Hepatocyte (in vitro differentiated cells): ENCODE results near the gene SLC35E3. TPM values are rescaled to one million over a fixed set of nuclear protein-coding genes. Genes with fewer than 3 reads are reported as not detected.

Source experiments
- DNase-seq: peaks from one replicate; pipeline ENCODE4 v3.0.0-alpha.2; 2016; ENCODE audit warnings: low spot score
- H2AFZ ChIP-seq: fragments of 200-600 bp; sonication (generic); 2 replicates; pipeline ENCODE4 v1.6.0; 2016; ENCODE audit warnings: antibody characterized with exemption, mild to moderate bottlenecking
- H3K27ac ChIP-seq: fragments of 200-600 bp; sonication (generic); 2 replicates; pipeline ENCODE4 v1.5.1; 2016; ENCODE audit warnings: mild to moderate bottlenecking
- H3K27me3 ChIP-seq: fragments of 200-600 bp; sonication (generic); 2 replicates; pipeline ENCODE4 v1.6.1; 2016
- H3K36me3 ChIP-seq: fragments of 200-600 bp; sonication (generic); replicated peaks from 2 replicates; pipeline ENCODE4 v1.5.1; 2016; ENCODE audit warnings: low read depth; ENCODE audit not compliant: insufficient read depth
- H3K4me1 ChIP-seq: fragments of 200-600 bp; sonication (generic); 2 replicates; pipeline ENCODE4 v1.5.1; 2016; ENCODE audit warnings: mild to moderate bottlenecking, moderate library complexity; ENCODE audit not compliant: insufficient read depth
- H3K4me2 ChIP-seq: fragments of 200-600 bp; sonication (generic); 2 replicates; pipeline ENCODE4 v1.6.0; 2016
- H3K4me3 ChIP-seq: fragments of 200-600 bp; sonication (generic); 2 replicates; pipeline ENCODE4 v1.5.1; 2016; ENCODE audit warnings: mild to moderate bottlenecking
- H3K79me2 ChIP-seq: fragments of 200-600 bp; sonication (generic); 2 replicates; pipeline ENCODE4 v1.6.0; 2017; ENCODE audit warnings: mild to moderate bottlenecking
- H3K9me2 ChIP-seq: fragments of 200-600 bp; sonication (generic); replicated peaks from 2 replicates; pipeline ENCODE4 v1.6.0; 2017; ENCODE audit warnings: mild to moderate bottlenecking; ENCODE audit not compliant: insufficient read depth
- H3K9me3 ChIP-seq: fragments of 200-600 bp; sonication (generic); 2 replicates; pipeline ENCODE4 v1.5.1; 2016; ENCODE audit warnings: low read depth, mild to moderate bottlenecking
- H4K20me1 ChIP-seq: fragments of 200-600 bp; sonication (generic); 2 replicates; pipeline ENCODE4 v1.6.0; 2016; ENCODE audit warnings: mild to moderate bottlenecking; ENCODE audit not compliant: insufficient read depth, poor library complexity, severe bottlenecking
- CTCF ChIP-seq: fragments of 200-600 bp; sonication (generic); IDR thresholded peaks from 2 replicates; pipeline ENCODE4 v1.5.1; 2016; ENCODE audit warnings: antibody characterized with exemption, mild to moderate bottlenecking; ENCODE audit not compliant: poor library complexity
- EZH2 ChIP-seq: fragments of 200-600 bp; sonication (generic); IDR thresholded peaks from 2 replicates; pipeline ENCODE4 v1.6.1; 2016; ENCODE audit warnings: antibody characterized with exemption, mild to moderate bottlenecking, borderline replicate concordance
- EZH2phosphoT487 ChIP-seq: fragments of 200-600 bp; sonication (generic); IDR thresholded peaks from one replicate; pipeline ENCODE4 v1.6.1; 2018; ENCODE audit warnings: antibody characterized with exemption, mild to moderate bottlenecking, low read depth, moderate library complexity; ENCODE audit not compliant: unreplicated experiment, severe bottlenecking
- WGBS: methylation state at CpG from one replicate; pipeline ENCODE4 v1.1.6; 2016; ENCODE audit warnings: low lambda C conversion rate; ENCODE audit errors: missing lambda C conversion rate; 5-methylcytosine and 5-hydroxymethylcytosine counted together
- polyA plus RNA-seq: library from polyadenylated mRNA; unstranded; fragments of >200 nt; fragmentation: Nextera tagmentation; extraction: Ambion mirVana; gene quantifications from 2 replicates; pipeline ENCODE4 v1.2.1, GENCODE V29; 2016
- total RNA-seq: library from RNA; depleted of rRNA; stranded (reverse); fragments of >200 nt; gene quantifications from 2 replicates; pipeline ENCODE4 v1.2.3, GENCODE V29; 2014

Gene SLC35E3
- total and polyA plus RNA-seq, 2 experiments from 2014 or later = 3.5 to 11.7 TPM

GRCh38 chr12:68785823-68786222 is 39.8 kb downstream of the SLC35E3 start:
- Histone ChIP-seq H2AFZ (no peak overlapping the region), H3K4me2 (no peak overlapping the region), H3K9me3 (no peaks in the 10 kb centered on the region), H3K4me3 (no peak overlapping the region), H3K79me2 (no peaks in the 10 kb centered on the region), H3K36me3 (no peaks in the 10 kb centered on the region), H3K4me1 (peaks cover 2% of the 10 kb centered on the region), H4K20me1 (no peaks in the 10 kb centered on the region), H3K27me3 (no peaks in the 10 kb centered on the region), H3K9me2 (no peaks in the 10 kb centered on the region), H3K27ac (no peak overlapping the region)
- TF ChIP-seq CTCF = no peak
- no peak for TF ChIP-seq EZH2
- no peak for TF ChIP-seq EZH2phosphoT487
- DNase-seq = no peak
- 93% methylated on average over 5 of the region's 5 CpGs for WGBS

- no peaks in the 10 kb centered on the region for H4K20me1 ChIP-seq
- H3K79me2 ChIP-seq = no peaks in the 10 kb centered on the region
- no peaks in the 10 kb centered on the region for H3K9me3 ChIP-seq
- no peaks in the 10 kb centered on the region for H3K36me3 ChIP-seq
- WGBS = 80% methylated on average over 2 of the region's 2 CpGs
- no peaks in the 10 kb centered on the region for H3K27me3 ChIP-seq
- H3K4me2 ChIP-seq = no peak overlapping the region
- H2AFZ ChIP-seq = no peak overlapping the region
- peaks cover 2% of the 10 kb centered on the region for H3K4me1 ChIP-seq
- DNase-seq = no peak
- H3K27ac ChIP-seq = peak overlapping the region; percentile 64
- no peak for TF ChIP-seq EZH2
- TF ChIP-seq EZH2phosphoT487 = no peak
- peak; percentile 26 for TF ChIP-seq CTCF
- no peaks in the 10 kb centered on the region for H3K9me2 ChIP-seq
- no peak overlapping the region for H3K4me3 ChIP-seq
These were observed 41.0 kb downstream of the SLC35E3 start for GRCh38 chr12:68786929-68787328.

- no peak for DNase-seq
- no peak overlapping the region for H3K4me3 ChIP-seq
- H2AFZ ChIP-seq = no peak overlapping the region
- peaks cover 2% of the 10 kb centered on the region for H3K4me1 ChIP-seq
- no peaks in the 10 kb centered on the region for H3K27me3 ChIP-seq
- no peaks in the 10 kb centered on the region for H3K79me2 ChIP-seq
- TF ChIP-seq CTCF (no peak), EZH2phosphoT487 (no peak), EZH2 (no peak)
- no peak overlapping the region for H3K4me2 ChIP-seq
- no peaks in the 10 kb centered on the region for H3K36me3 ChIP-seq
- WGBS = 99% methylated on average over 3 of the region's 3 CpGs
- H4K20me1 ChIP-seq = no peaks in the 10 kb centered on the region
- H3K9me3 ChIP-seq = no peaks in the 10 kb centered on the region
- peak overlapping the region; percentile 64 for H3K27ac ChIP-seq
- H3K9me2 ChIP-seq = no peaks in the 10 kb centered on the region
These were observed 42.7 kb downstream of the SLC35E3 start for GRCh38 chr12:68788554-68789143.
